Astrocyte (in vitro differentiated cells and primary cell): Measurements from ENCODE around the gene GRIA1. TPM values are rescaled to one million over a fixed set of nuclear protein-coding genes. Genes with fewer than 3 reads are reported as not detected.

Experiments used
- DNase-seq: peaks from one replicate; pipeline ENCODE4 v3.0.0-alpha.2; 2010; ENCODE audit warnings: low read depth
- FAIRE-seq: peaks from 2 replicates; lab custom pipeline; 2011; peaks lifted over from hg19 to GRCh38; lab: Jason Lieb, UNC
- H2AFZ ChIP-seq: 2 replicates; pipeline ENCODE4 v1.6.0; 2012; ENCODE audit warnings: low read depth, low read length, inconsistent platforms
- H3K27ac ChIP-seq: 2 replicates; pipeline ENCODE4 v1.5.1; 2011; ENCODE audit warnings: low read depth, low read length, inconsistent platforms
- H3K27me3 ChIP-seq: 2 replicates; pipeline ENCODE4 v1.6.0; 2011; ENCODE audit warnings: low read length, inconsistent platforms; ENCODE audit not compliant: insufficient read depth
- H3K36me3 ChIP-seq: 2 replicates; pipeline ENCODE4 v1.5.1; 2011; ENCODE audit warnings: low read length, inconsistent platforms; ENCODE audit not compliant: insufficient read depth
- H3K4me1 ChIP-seq: 2 replicates; pipeline ENCODE4 v1.5.1; 2011; ENCODE audit warnings: low read length, inconsistent platforms; ENCODE audit not compliant: insufficient read depth
- H3K4me2 ChIP-seq: 2 replicates; pipeline ENCODE4 v1.6.0; 2012; ENCODE audit warnings: low read length, inconsistent platforms
- H3K4me3 ChIP-seq: 2 replicates; pipeline ENCODE4 v1.5.1; 2011; ENCODE audit warnings: low read depth, mild to moderate bottlenecking, low read length, inconsistent platforms; ENCODE audit not compliant: insufficient read depth
- H3K79me2 ChIP-seq: 2 replicates; pipeline ENCODE4 v1.6.0; 2012; ENCODE audit warnings: mild to moderate bottlenecking, low read length, inconsistent platforms; ENCODE audit not compliant: insufficient read depth
- H3K9ac ChIP-seq: 2 replicates; pipeline ENCODE4 v1.6.0; 2012; ENCODE audit warnings: mild to moderate bottlenecking, low read length, inconsistent platforms
- H3K9me3 ChIP-seq: 2 replicates; pipeline ENCODE4 v1.5.1; 2012; ENCODE audit warnings: low read depth, mild to moderate bottlenecking, low read length, inconsistent platforms; ENCODE audit not compliant: insufficient read depth
- H4K20me1 ChIP-seq: 2 replicates; pipeline ENCODE4 v1.6.0; 2012; ENCODE audit warnings: low read length, inconsistent platforms; ENCODE audit not compliant: insufficient read depth
- H3K27ac Mint-ChIP-seq: one replicate; pipeline ENCODE4 v1.8.0; 2021; ENCODE audit warnings: mild to moderate bottlenecking, mixed read lengths; ENCODE audit not compliant: unreplicated experiment
- H3K27me3 Mint-ChIP-seq: one replicate; pipeline ENCODE4 v1.8.0; 2021; ENCODE audit warnings: low read depth, mixed read lengths; ENCODE audit not compliant: unreplicated experiment
- H3K36me3 Mint-ChIP-seq: one replicate; pipeline ENCODE4 v1.8.0; 2021; ENCODE audit warnings: low read depth, mixed read lengths; ENCODE audit not compliant: unreplicated experiment
- H3K4me1 Mint-ChIP-seq: one replicate; pipeline ENCODE4 v1.8.0; 2021; ENCODE audit warnings: low read depth, mixed read lengths; ENCODE audit not compliant: unreplicated experiment
- H3K4me3 Mint-ChIP-seq: one replicate; pipeline ENCODE4 v1.8.0; 2021; ENCODE audit warnings: mild to moderate bottlenecking, moderate library complexity, mixed read lengths; ENCODE audit not compliant: unreplicated experiment
- H3K9me3 Mint-ChIP-seq: one replicate; pipeline ENCODE4 v1.8.0; 2021; ENCODE audit warnings: mild to moderate bottlenecking, mixed read lengths; ENCODE audit not compliant: unreplicated experiment
- EZH2 ChIP-seq: IDR thresholded peaks from 2 replicates; pipeline ENCODE4 v1.6.1; 2012; ENCODE audit warnings: mild to moderate bottlenecking, low read length, inconsistent platforms; ENCODE audit not compliant: insufficient read depth
- total RNA-seq: library from RNA; stranded (reverse); gene quantifications from 2 replicates; pipeline ENCODE4 v1.2.1, GENCODE V29; 2021
- TF ChIP-seq, protein P1 (sequence below): IDR thresholded peaks from 2 replicates; pipeline ENCODE4 v1.5.1; 2011; ENCODE audit warnings: low read depth, mild to moderate bottlenecking, inconsistent platforms, low read length, moderate library complexity; ENCODE audit not compliant: insufficient read depth

Gene GRIA1
- total RNA-seq, 1 donor from 2014 or later = 5.4 TPM

DNA sequence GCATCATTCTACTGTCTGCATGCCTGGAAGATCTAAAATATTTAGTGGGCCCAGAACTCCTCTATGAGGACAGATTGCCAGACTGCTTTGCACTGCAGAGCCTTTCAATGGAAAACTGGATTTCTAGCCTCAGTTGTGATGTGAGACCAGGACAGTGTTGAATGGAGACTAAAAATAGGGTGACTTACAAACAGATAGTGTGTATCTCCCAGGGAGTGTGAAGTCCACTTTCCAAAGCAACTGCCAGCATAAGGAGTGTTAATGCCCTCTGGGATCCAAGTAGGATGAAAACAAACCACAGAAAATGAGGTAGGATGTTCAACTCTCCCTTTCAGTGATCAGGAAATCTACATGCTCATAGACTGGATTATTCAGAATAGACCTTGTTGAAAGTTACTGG is 119.5 kb downstream of the GRIA1 start:
- no peak for FAIRE-seq

DNA sequence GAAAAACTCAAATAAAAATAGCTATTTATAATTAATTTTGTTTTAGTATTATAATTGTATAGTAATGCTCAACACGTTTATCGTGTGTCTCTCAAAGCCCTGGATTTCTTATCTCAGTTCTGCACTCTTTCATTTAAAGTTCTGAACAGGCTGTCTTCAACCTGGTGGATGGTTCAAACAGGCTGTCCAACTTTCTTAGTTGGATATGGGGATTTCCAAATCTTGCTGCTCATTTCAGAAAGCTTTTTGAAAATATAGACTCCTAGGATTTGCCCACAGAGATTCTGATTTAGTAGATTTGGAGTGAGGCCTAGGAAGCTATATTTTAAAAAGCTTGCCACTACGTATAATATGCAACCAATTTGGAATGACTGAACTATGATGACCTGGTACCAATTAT is 120.3 kb downstream of the GRIA1 start:
- Mint-ChIP-seq H3K27ac (no peak overlapping the region), H3K36me3 (no peaks in the 10 kb centered on the region), H3K4me1 (no peaks in the 10 kb centered on the region), H3K9me3 (no peaks in the 10 kb centered on the region), H3K27me3 (no peaks in the 10 kb centered on the region), H3K4me3 (no peak overlapping the region)
- Histone ChIP-seq H3K9me3 (no peaks in the 10 kb centered on the region), H3K27me3 (no peaks in the 10 kb centered on the region), H3K4me1 (peaks cover 5% of the 10 kb centered on the region), H2AFZ (no peak overlapping the region), H3K9ac (no peak overlapping the region), H3K27ac (no peak overlapping the region), H3K79me2 (no peaks in the 10 kb centered on the region), H3K36me3 (no peaks in the 10 kb centered on the region), H3K4me3 (no peak overlapping the region), H3K4me2 (no peak overlapping the region), H4K20me1 (no peaks in the 10 kb centered on the region)
- DNase-seq = no peak
- TF ChIP-seq EZH2 = no peak
- TF ChIP-seq, protein P1, sequence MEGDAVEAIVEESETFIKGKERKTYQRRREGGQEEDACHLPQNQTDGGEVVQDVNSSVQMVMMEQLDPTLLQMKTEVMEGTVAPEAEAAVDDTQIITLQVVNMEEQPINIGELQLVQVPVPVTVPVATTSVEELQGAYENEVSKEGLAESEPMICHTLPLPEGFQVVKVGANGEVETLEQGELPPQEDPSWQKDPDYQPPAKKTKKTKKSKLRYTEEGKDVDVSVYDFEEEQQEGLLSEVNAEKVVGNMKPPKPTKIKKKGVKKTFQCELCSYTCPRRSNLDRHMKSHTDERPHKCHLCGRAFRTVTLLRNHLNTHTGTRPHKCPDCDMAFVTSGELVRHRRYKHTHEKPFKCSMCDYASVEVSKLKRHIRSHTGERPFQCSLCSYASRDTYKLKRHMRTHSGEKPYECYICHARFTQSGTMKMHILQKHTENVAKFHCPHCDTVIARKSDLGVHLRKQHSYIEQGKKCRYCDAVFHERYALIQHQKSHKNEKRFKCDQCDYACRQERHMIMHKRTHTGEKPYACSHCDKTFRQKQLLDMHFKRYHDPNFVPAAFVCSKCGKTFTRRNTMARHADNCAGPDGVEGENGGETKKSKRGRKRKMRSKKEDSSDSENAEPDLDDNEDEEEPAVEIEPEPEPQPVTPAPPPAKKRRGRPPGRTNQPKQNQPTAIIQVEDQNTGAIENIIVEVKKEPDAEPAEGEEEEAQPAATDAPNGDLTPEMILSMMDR = no peak
- no peak for FAIRE-seq

More for the DNA sequence above, 119.5 kb downstream of the GRIA1 start:
- H3K27ac ChIP-seq = no peak overlapping the region
- no peak overlapping the region for H2AFZ ChIP-seq
- H3K9me3 ChIP-seq = no peaks in the 10 kb centered on the region
- H3K4me3 ChIP-seq = no peak overlapping the region
- H3K27me3 ChIP-seq = no peaks in the 10 kb centered on the region
- Mint-ChIP-seq H3K4me1 (no peaks in the 10 kb centered on the region), H3K4me3 (no peak overlapping the region), H3K36me3 (no peaks in the 10 kb centered on the region), H3K27ac (no peak overlapping the region), H3K9me3 (no peaks in the 10 kb centered on the region), H3K27me3 (no peaks in the 10 kb centered on the region)
- TF ChIP-seq, protein P1 = no peak
- TF ChIP-seq EZH2 = no peak
- H4K20me1 ChIP-seq = no peaks in the 10 kb centered on the region
- DNase-seq = no peak
- H3K79me2 ChIP-seq = no peaks in the 10 kb centered on the region
- no peaks in the 10 kb centered on the region for H3K36me3 ChIP-seq
- H3K4me2 ChIP-seq = no peak overlapping the region
- no peak overlapping the region for H3K9ac ChIP-seq
- peaks cover 5% of the 10 kb centered on the region for H3K4me1 ChIP-seq

DNA sequence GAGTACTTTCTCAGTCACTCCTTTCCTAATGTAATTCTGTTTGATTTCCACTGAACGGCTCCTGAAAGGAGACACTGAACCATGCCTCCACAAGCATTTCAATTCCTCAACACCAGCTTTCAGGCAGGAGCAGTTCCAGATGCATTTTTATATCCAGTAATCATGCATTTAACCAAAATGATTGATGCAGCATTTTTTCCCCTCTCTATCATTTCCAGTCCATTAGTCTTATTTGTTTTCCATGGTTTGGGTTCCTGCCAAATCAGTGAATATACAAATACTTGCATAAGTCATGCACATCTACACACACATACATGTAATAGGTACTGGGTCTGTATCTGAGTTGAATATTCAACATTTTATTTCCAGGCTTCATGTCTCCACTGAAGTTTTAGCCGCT is 122.7 kb downstream of the GRIA1 start:
- H3K4me3 ChIP-seq = no peak overlapping the region
- FAIRE-seq (peak; percentile 56), DNase-seq (peak; percentile 78)
- H2AFZ ChIP-seq = no peak overlapping the region
- TF ChIP-seq EZH2 = no peak
- TF ChIP-seq, protein P1 = no peak
- Mint-ChIP-seq H3K9me3 (no peaks in the 10 kb centered on the region), H3K4me1 (peaks cover 13% of the 10 kb centered on the region), H3K4me3 (no peak overlapping the region), H3K27ac (no peak overlapping the region), H3K27me3 (no peaks in the 10 kb centered on the region), H3K36me3 (no peaks in the 10 kb centered on the region)
- no peaks in the 10 kb centered on the region for H3K9me3 ChIP-seq
- H3K27me3 ChIP-seq = no peaks in the 10 kb centered on the region
- H3K79me2 ChIP-seq = no peaks in the 10 kb centered on the region
- H3K4me1 ChIP-seq = peaks cover 13% of the 10 kb centered on the region
- H3K36me3 ChIP-seq = no peaks in the 10 kb centered on the region
- no peak overlapping the region for H3K9ac ChIP-seq
- H3K27ac ChIP-seq = no peak overlapping the region
- H3K4me2 ChIP-seq = no peak overlapping the region
- no peaks in the 10 kb centered on the region for H4K20me1 ChIP-seq
